GM18502 (cell line): ENCODE data around the gene CD46.

Source experiments
- ATAC-seq: cut with Tn5 transposase; IDR thresholded peaks from one replicate; pipeline ENCODE4 v1.9.1; 2021; ENCODE audit warnings: mild to moderate bottlenecking; ENCODE audit not compliant: unreplicated experiment, poor library complexity

Gene CD46

DNA sequence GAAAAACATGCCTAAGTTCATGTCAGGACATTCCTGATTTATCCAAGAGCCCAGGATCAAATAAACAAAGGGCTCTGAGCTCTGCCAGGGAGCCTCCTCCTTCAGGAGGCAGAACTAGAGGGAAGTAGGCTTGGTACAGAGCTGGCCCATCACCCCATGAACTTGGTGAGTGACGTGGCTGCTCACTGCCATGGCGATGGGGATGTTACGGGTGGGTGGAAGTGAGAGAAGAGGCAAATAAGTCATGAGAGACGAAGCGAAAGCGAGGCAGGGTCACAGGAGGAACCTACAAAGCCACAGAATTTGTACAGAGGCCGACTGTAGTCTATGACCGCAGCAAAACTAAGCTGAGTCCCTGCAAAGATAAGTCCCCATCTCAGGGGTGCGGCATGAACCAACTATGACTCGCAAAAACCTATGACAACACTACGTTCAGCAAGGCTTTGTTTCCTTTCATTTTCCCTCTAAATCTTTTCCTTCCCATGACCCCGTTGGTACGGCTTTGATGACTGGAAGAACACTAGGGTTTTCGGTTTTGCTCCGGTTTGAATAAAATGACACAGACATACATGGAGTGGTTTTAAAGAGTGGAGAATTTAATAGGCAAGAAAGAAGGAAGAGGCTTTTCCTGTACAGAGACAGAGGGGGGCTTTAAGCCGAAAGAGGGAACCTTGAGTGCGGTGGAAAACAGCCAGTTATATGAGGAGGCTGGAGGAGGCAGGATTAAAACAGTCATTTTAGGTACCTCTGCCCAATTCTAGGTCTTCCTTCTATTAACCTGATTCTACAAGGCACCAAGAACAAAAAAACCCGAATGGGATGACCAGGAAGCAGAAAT is 74.1 kb downstream of the CD46 start:
- peak; percentile 70 for ATAC-seq

DNA sequence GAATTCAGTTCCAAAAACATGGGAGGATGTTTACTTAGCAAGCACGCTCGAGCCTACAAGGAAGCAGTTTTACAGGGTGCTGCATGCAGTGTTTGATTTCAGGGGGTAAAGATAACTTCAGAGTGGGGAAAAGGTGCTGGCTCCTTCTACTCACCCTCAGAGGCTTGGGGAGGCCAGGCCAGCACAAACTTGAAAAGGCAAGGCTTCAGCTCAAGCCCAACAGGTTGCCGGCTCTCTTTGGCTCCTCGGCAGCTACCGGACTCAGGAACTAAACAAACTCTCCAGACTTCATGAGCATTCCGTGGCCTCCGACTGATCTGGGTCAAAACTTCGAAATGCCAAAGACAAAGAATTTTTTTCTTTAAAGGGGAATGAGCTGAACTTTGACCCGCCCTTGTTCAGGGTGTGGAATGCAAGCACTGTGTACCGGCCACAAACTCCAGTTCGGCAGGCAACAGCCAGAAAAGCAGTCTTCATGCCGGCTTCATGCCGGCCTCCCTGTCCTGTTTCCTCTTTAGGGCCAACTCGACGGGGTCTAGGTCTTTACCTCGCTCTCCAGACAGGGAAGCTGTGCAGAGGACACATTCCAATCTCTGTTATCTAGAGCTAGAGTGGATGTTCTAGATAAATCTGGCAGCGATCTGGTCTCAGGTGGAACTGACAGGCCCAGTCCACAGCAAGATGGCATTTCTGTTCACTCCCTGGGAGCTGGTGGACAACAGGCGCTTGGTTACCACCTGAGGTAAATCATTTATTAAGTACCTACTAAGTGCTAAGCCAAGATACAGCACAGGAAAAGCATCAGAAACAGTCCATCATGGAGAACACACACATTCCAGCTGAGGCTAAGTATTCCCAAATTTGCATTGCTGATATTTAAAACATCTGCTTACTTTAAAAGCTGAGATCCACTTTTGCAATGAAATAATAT is 75.0 kb downstream of the CD46 start:
- no peak for ATAC-seq

DNA sequence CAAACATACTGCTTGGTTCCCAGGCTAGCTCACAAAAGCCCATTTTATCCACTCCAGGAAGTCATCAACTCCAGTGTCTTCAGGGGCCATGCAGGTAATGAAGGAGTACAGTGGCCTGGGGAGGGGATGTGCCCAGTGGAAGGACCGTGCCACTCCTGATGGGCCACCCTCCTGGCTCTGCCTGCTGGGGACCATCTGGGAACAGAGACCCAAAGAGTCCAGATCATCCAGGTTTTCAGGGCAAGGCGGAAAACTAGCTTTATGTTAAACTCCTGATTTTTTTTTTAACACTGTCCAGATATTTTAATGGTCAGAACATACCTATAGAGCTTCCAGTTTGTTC is 75.6 kb downstream of the CD46 start:
- ATAC-seq, result no peak

DNA sequence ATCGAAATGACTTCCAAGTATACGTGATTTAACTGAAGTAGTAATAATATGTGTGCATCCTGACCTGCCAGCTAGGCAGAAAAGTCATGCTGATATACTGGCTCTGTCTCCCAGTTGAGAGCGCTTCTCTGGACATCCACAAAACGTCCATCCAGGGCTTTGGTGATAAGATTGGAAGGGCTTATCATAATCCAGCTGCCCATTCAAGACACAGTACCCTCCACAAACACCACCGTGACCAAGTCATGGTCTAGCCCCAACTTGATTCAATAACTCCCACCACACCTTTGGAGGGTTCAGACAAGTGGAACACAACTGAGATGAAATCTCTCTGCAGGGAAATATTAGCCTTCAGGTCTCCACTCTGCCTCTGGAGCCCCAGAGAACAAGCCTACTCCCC is 76.2 kb downstream of the CD46 start:
- no peak for ATAC-seq

DNA sequence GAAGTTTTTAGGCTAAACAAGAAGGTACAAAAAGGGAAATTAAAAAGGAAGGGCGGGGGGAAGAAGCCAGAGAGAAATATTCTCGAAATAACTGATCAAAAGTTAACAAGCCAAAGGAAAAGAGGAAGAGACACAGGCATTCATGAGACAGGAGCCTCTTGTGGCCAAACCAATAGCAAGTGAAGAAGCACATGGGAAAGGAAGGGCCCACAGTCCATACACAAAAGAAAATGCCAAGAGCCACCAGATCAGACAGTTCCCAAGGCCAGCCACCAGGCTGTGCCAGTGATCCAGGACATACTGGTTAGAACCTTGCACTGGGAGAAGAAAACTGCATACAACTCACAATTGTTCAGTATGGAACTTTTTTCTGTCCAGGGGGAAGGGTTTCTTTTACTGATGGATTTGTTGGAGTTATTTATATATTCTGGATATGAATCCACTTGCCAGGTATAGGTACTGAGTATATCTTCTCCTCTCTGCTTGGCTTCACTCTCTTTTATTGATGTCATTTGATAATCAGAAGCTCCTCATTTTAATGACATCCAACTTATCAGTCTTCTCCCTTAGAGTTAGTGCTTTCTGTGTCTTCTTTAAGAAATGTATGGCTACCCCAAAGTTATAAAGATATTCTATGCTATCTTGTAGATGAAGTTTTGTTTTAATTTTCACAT is 76.8 kb downstream of the CD46 start:
- no peak for ATAC-seq

DNA sequence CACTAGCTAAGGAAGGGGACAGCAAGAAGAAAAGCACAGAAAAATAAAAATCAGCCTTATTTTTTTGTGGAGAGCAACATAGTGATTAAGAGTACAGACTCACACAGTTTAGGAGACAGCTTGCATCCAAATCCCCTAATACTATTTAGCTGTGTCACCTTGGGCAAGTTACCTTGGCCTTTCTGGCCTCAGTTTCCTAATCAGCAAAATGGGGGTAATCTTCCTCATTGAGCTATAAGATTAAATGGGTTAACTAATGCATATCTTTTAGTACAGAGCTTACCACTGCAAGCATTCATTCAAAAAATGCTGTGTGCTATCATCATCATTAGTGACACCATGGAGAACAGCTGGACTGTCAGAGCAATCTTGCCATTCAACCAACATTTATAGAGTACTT is 77.7 kb downstream of the CD46 start:
- no peak for ATAC-seq

DNA sequence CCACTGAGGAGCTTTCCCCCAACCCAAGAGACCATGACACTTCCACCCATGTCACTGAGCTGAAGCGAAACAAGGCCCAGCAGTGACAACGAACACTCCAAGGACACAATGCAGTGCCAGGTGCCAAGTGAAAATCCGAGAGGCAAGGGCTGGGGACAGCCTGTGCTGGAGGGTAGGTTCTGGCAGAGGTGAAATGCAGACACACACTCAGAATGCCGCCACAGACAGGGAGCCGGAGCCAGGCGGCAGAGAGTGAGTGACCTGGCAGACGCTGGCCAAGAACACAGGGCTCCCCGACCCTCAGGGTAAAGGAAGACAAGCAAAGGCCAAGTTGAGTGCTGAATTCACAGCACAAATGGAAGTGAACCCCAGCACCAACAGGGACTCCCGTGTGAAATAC is 78.9 kb downstream of the CD46 start:
- ATAC-seq, result no peak

DNA sequence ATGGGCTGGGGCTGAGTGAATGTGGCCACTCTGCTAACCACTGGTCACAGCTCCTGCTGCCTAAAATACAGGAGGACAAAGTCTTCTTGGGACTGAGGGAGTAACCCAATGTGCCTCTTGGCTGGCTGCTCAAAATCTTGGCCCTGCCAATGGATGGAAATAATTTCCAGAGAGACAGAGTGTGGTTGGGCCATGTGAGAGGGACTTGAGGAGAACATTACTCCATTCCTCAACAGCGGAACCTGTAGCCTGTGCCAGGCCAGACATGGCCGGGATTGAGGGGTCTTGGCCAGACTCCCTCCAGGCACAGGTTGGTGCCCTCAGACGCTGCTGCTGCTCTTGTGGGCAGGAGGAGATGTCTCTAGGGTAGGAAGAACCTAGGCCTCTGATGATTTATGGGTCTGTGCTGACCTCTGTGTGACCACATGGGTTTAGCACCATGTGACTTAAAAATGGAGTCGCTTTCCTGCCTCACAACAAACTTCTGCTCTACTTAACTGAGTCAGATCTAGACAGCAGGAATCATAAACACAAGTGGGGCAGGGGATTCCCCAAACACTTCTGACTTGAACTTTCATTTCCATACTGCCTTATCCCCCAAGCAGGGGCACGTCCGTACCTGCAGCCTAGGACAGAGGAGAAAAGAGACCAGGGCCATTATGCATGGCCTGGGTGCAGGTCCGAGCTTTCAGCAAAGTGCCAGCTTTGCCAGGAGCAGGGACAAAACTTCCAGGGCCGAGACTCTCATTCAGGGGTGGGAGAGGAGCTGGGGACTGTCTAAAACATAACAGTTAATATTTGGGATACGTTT is 79.9 kb downstream of the CD46 start:
- ATAC-seq, result peak; percentile 87

DNA sequence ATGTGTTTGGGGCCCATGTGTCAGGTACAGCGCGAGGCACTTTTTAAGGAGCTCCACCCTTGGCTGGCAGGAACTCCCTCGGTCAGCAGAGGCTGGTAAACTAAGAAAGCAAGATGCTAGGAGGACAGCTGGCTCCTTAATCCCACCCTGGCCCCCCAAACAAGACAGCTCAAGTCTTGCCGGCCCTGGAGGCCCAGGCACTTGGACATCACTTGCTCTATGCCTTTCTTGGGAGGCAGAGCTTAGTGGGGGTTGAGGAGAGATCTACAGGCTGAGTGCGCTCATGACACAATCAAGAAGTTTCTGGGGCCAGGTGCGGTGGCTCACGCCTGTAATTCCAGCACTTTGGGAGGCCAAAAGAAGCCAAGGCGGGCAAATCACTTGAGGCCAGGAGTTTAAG is 80.9 kb downstream of the CD46 start:
- ATAC-seq, result no peak

DNA sequence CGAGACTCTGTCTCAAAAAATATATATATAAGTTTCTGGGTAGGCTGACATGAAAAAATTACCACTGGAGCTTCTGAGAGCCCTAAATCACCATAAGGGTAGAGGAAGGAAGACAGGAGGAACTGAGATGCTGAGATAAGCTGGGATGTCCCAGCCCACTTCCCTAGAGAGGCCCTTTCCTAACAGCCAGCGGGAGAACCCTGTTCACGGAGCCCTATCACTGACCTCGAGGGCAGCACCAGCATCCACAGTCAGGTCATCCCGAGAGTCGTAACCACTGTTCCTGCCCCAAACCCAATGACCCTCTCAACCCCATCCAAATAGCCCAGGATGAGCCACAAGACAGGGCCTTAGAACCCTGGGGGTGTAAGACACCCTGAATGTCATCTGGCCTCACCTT is 81.5 kb downstream of the CD46 start:
- no peak for ATAC-seq

DNA sequence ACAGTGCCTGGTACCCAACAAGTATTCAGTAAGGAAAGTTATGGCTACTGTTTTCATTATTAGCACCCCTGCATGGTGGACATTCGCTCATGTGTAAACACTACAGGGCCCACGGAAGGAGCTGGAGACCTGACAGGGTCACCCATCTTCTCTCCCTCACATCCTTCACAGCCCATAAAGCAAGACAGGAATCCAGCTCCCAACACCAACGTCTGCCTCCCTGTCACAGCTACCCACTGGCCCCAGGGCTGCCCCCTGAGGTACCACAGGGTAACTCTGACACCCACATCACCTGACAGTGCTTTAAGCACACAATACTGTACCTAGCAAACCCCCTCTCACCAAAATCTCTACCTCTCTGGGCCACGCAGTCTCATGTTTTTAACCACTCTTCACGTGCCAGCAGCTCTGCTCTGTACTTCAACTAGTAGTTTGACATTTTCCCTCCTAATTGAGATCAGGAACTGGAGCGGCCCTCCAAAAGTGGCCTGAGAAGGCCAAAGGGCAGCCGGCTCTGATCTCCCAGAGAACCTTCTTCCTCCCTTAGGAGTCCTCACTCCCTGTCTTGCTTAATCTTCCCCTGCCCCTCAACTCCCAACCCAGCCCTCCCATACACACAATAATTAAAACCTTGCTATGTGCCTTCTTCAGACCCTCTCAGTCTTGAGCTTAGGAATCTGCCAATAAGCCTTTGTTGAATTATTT is 82.3 kb downstream of the CD46 start:
- no peak for ATAC-seq

DNA sequence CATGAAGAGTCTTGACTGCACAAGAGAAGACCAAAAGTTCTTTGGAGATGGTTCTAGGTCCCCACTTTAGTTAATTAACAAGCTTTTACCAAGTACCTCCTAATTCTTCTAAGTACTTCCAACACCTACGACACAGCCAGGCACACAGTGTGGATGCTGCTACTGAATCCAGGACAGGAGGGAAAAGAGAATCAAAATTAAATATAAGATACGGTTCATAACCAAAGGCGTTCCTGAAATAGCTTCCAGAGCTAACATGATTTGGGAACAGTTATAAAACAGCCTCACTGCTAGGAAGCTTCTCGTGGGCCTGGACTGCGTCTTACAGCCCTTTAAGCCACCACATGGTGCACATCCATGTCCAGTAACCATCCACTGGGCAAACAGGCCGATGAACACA is 84.1 kb downstream of the CD46 start:
- ATAC-seq, result no peak

DNA sequence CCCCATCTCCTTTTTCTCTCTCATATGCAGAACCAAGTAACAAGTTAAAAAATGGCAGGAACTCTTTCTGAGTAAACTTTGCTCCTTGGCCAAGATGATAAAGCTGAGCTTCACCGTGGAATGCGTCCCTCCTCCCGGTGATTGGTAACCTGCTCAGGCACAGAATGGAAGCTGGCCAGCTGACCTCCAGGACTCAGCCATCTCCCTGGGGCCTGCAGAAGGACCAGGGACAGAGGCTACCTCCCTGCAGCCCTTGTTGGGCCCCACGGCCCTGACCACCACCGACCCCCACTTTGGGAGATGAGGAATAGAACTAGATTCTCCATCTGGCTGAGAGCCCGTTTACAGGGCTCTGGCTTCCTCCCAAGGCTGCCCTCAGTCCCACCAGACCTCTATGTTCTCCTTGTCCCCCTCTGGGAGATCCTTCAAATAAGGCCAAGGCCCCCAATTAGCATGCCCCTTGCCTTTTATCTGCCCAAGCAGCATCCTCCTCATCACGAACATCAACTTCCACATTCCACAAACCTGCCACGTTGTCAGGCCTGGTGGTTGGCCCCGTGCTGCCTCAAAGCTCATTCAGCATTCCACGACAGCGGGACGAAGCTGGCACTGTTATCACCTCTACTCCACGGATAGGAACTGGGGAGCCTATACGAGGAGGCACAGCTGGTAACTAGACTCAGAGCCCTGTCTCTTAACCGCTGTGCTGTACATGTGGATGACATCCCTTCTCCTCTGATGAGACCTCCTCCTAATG is 84.9 kb downstream of the CD46 start:
- no peak for ATAC-seq

DNA sequence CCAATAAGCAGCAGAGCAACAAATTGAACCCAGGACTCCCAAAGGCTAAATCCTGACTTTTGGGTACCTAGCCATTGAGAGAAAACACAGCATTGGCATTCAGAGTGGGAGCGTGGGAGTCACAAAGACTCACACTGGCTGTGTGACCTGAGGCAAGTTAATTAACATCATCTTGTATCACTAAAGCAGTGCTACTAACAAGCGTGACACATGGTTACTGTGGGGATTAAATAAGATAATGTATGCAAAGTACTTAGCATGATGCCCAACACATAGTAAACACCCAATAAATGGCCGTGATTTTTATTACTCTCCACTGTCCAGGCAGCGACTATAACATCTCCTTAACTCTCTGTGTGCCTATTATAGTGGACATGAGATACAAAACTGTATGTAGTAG is 85.8 kb downstream of the CD46 start:
- ATAC-seq, result no peak

DNA sequence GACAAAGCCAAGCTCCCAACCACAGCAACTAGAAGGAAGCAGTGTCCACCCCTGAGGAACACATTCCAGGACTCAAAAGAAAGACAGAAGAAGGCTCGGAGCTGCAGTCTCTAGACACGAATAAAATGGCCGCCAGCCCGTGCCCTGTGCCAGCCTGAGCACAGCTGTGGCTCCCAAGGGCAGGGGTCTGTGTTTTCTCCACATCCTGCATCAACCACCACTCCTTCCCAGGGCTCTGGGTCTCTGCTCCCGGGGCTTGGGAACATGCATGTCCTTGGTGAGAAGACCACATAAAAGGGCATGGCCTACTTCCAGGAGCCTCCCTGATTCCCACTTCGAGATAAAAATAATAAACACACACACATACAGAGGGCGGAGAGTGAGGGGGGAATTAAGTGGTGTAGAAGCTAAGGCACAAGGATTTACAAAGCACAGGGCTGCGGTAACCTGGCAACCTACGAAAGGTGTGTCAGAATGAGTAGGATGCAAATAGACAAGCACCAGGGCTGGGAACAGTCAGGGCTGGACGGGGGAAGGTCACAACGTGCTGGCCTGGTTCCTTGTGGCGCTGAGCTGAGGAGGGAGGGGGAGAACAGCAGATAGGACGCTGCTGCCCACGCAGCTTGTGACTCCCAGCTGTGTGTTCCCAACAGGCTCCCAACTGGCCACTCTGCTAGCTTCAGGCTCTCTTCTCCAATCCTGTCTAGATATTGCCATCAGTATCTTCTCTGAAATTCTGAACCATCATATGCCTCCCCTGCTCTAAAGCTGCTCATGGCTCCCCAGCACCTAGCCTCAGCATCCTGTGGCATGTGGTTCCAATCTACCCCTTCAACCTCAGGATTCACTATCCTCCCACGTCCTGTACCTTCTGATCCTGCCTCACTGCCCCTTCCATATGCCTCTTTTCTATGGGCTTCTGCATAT is 86.6 kb downstream of the CD46 start:
- ATAC-seq, result no peak

DNA sequence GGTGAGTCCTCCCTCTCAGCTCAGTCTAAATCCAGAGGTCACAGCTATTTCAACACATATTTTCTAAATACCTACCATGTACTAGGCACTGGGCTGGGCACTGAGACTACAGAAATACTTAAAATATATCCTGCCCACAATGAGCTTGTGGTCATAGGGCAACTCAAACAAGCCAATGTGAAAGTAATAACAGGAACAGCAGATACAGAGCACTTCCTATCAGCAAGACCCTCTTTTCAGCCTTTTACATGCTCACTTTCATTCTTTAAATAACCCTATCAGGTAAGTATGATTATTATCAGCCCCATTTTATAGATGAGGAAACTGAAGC is 87.2 kb downstream of the CD46 start:
- no peak for ATAC-seq

DNA sequence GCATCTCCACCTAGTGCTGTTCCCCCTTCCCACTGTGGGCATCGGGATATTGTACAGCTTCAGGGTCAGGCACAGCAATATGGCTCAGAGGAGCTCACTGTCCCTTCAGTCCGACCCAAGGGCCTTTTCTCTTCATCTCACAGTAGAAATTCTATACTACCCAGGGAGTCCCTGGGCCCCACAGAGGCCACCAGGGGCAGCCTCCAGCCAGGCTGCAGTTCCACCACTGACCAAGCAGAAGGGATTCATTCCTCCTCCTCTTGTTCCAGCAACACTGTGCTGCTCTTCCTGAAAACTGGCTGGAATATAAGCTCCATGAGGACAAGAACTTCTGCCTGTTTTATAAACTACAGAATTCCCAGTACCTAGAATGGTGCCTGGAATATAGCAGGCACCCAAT is 88.5 kb downstream of the CD46 start:
- ATAC-seq, result no peak

DNA sequence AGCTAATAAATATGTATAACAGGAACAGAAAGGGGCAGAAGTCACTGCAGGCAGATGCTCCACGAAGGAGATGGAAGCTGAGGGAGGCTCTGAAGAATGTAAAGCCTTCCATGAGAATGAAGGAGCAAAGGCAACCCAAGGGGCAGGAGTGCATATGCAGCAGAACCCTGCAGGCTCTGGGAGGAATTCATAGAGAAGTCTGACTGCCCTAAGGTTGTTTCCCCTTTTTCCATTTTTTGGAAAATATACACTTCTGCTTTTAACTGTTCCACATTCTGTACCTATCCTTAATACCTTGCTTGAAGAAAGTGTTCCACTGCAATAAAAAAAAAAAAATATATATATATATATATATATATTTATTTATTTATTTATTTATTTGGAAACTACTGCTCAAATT is 89.4 kb downstream of the CD46 start:
- ATAC-seq, result no peak
